Keratinocyte (primary cell): ENCODE data around the gene JAK1. TPM values are rescaled to one million over a fixed set of nuclear protein-coding genes. Genes with fewer than 3 reads are reported as not detected.

ENCODE experiments used
- DNase-seq: peaks from one replicate; pipeline ENCODE4 v3.0.0-alpha.2; 2011; ENCODE audit warnings: low read depth, missing footprints, low spot score
- FAIRE-seq: peaks from 2 replicates; lab custom pipeline; 2011; peaks lifted over from hg19 to GRCh38; lab: Jason Lieb, UNC
- H2AFZ ChIP-seq: 2 replicates; pipeline ENCODE4 v1.6.0; 2012; ENCODE audit warnings: low read length, control low read depth, inconsistent platforms; ENCODE audit not compliant: control insufficient read depth
- H3K27ac ChIP-seq: 2 replicates; pipeline ENCODE4 v1.5.1; 2011; ENCODE audit warnings: low read length; ENCODE audit not compliant: control insufficient read depth, insufficient read depth
- H3K27me3 ChIP-seq: 3 replicates; pipeline ENCODE4 v1.6.0; 2011; ENCODE audit warnings: low read length; ENCODE audit not compliant: control insufficient read depth, insufficient read depth; ENCODE audit errors: extremely low read depth
- H3K36me3 ChIP-seq, 2 experiments: 2 replicates in 1 of 2; 3 replicates in 1 of 2; pipeline ENCODE4 v1.5.1; 2011; ENCODE audit warnings: low read length in 2 of 2, mild to moderate bottlenecking in 1 of 2; ENCODE audit not compliant: control insufficient read depth in 2 of 2, insufficient read depth in 2 of 2; ENCODE audit errors: extremely low read depth in 1 of 2
- H3K4me1 ChIP-seq: 3 replicates; pipeline ENCODE4 v1.5.1; 2011; ENCODE audit warnings: low read length; ENCODE audit not compliant: control insufficient read depth, insufficient read depth; ENCODE audit errors: extremely low read depth
- H3K4me2 ChIP-seq: 3 replicates; pipeline ENCODE4 v1.6.0; 2011; ENCODE audit warnings: low read depth, low read length; ENCODE audit not compliant: control insufficient read depth, insufficient read depth; ENCODE audit errors: extremely low read depth
- H3K4me3 ChIP-seq, 3 experiments: fragments of 200-600 bp in 1 of 3; sonication (generic) in 1 of 3; 2 replicates in 2 of 3; 3 replicates in 1 of 3; pipeline ENCODE4 v1.5.1; 2011 to 2016; ENCODE audit warnings: low read length in 3 of 3, mild to moderate bottlenecking in 3 of 3, control low read depth in 2 of 3, inconsistent platforms in 1 of 3, low read depth in 1 of 3, mixed read lengths in 1 of 3, mixed run types in 1 of 3, moderate library complexity in 1 of 3; ENCODE audit not compliant: control insufficient read depth in 2 of 3, insufficient read depth in 2 of 3; ENCODE audit errors: extremely low read depth in 1 of 3
- H3K79me2 ChIP-seq: 2 replicates; pipeline ENCODE4 v1.6.0; 2012; ENCODE audit warnings: low read length; ENCODE audit not compliant: control insufficient read depth, insufficient read depth
- H3K9ac ChIP-seq: 3 replicates; pipeline ENCODE4 v1.6.0; 2011; ENCODE audit warnings: low read length; ENCODE audit not compliant: control insufficient read depth, insufficient read depth; ENCODE audit errors: extremely low read depth
- H3K9me1 ChIP-seq: 3 replicates; pipeline ENCODE4 v1.6.0; 2011; ENCODE audit warnings: low read length; ENCODE audit not compliant: control insufficient read depth, insufficient read depth; ENCODE audit errors: extremely low read depth
- H3K9me3 ChIP-seq: 2 replicates; pipeline ENCODE4 v1.5.1; 2012; ENCODE audit warnings: low read depth, low read length; ENCODE audit not compliant: control insufficient read depth
- H4K20me1 ChIP-seq: 3 replicates; pipeline ENCODE4 v1.6.0; 2011; ENCODE audit warnings: low read length; ENCODE audit not compliant: control insufficient read depth, insufficient read depth; ENCODE audit errors: extremely low read depth
- CTCF ChIP-seq, 3 experiments: IDR thresholded peaks in 1 of 3; conservative IDR thresholded peaks in 1 of 3; optimal IDR thresholded peaks in 1 of 3; 2 replicates in 2 of 3; 3 replicates in 1 of 3; pipeline versions ENCODE3 to v1.5.1; 2011; ENCODE audit warnings: low read length in 3 of 3, mild to moderate bottlenecking in 3 of 3, moderate library complexity in 2 of 3, control low read depth in 1 of 3, inconsistent platforms in 1 of 3; ENCODE audit not compliant: insufficient read depth in 2 of 3; ENCODE audit errors: extremely low read depth in 1 of 3
- EZH2 ChIP-seq: IDR thresholded peaks from one replicate; pipeline ENCODE4 v1.6.1; 2012; ENCODE audit warnings: inconsistent platforms, mild to moderate bottlenecking, low read length, moderate library complexity
- dilution Hi-C: fragments of 300-500 bp; cut with MboI; formaldehyde crosslinking; loops from one replicate; pipeline ENCODE4 v1.7.0; 2020; ENCODE audit warnings: low sequenced_read_pairs; ENCODE audit not compliant: extremely low pct_ligation_motif_present
- polyA plus RNA-seq, 5 experiments: library from polyadenylated mRNA; depleted of rRNA in 3 of 5; stranded (reverse) in 3 of 5; stranded (forward) in 1 of 5; unstranded in 1 of 5; fragments of >200 nt; gene quantifications; 1 replicate in 1 of 5; 2 replicates in 3 of 5; 3 replicates in 1 of 5; pipeline versions ENCODE4 v1.2.1 to v1.2.3, GENCODE V29; 2011 to 2012; ENCODE audit warnings: missing spikeins in 2 of 5, low read depth in 1 of 5, low replicate concordance in 1 of 5

The JAK1 gene
- polyA plus RNA-seq, 1 donor (not counting 4 experiments of a cell fraction or from before 2014, with no cell fraction given), result 50.9 TPM

- H2AFZ ChIP-seq, result no peak overlapping the region
- DNase-seq, result no peak
- H3K79me2 ChIP-seq, result no peaks in the 10 kb centered on the region
- FAIRE-seq, result no peak
- no peak overlapping the region for H3K4me2 ChIP-seq
- peaks cover 6 to 7% of the 10 kb centered on the region in 2 experiments for H3K36me3 ChIP-seq
- peaks cover 4% of the 10 kb centered on the region for H3K4me1 ChIP-seq
- no peaks in the 10 kb centered on the region for H3K9me3 ChIP-seq
- H3K27ac ChIP-seq, result no peak overlapping the region
- no peaks in the 10 kb centered on the region for H3K27me3 ChIP-seq
- no peak for TF ChIP-seq EZH2
- TF ChIP-seq CTCF (optimal IDR thresholded peaks at IDR 0.05 in 1 of 3, IDR thresholded peaks at IDR 0.05 in 1 of 3, conservative IDR thresholded peaks at IDR 0.05 in 1 of 3; ENCODE audit: extremely low read depth in 1 of 3, insufficient read depth in 2 of 3, low read length in 3 of 3), result no peak
- dilution Hi-C loops, result no loop called here
- H4K20me1 ChIP-seq, result no peaks in the 10 kb centered on the region
- H3K4me3 ChIP-seq, result no peak overlapping the region
- H3K9ac ChIP-seq, result no peak overlapping the region
- no peaks in the 10 kb centered on the region for H3K9me1 ChIP-seq
Observed at GRCh38 chr1:64878090-64878489, 88.3 kb downstream of the JAK1 start.

- Histone ChIP-seq H4K20me1 (no peaks in the 10 kb centered on the region), H3K9me1 (no peaks in the 10 kb centered on the region), H3K9me3 (no peaks in the 10 kb centered on the region), H3K27me3 (no peaks in the 10 kb centered on the region), H3K4me3 (no peak overlapping the region), H3K27ac (no peak overlapping the region), H3K36me3 (peaks cover 6 to 10% of the 10 kb centered on the region in 2 experiments), H3K79me2 (no peaks in the 10 kb centered on the region), H3K4me2 (no peak overlapping the region), H2AFZ (no peak overlapping the region), H3K4me1 (peaks cover 4% of the 10 kb centered on the region), H3K9ac (no peak overlapping the region)
- DNase-seq, result no peak
- no peak for TF ChIP-seq CTCF (optimal IDR thresholded peaks at IDR 0.05 in 1 of 3, IDR thresholded peaks at IDR 0.05 in 1 of 3, conservative IDR thresholded peaks at IDR 0.05 in 1 of 3; ENCODE audit: extremely low read depth in 1 of 3, insufficient read depth in 2 of 3, low read length in 3 of 3)
- TF ChIP-seq EZH2, result no peak
- dilution Hi-C loops, result no loop called here
- FAIRE-seq, result no peak
Observed at GRCh38 chr1:64877598-64877997, 88.8 kb downstream of the JAK1 start.
